ENCODE data around the gene NDUFB10. TPM values are rescaled to one million over a fixed set of nuclear protein-coding genes. Genes with fewer than 3 reads are reported as not detected.

Gene NDUFB10
- total and polyA plus RNA-seq, 10 of the 15 experiments (the other 5 are each of a cell fraction or from before 2014, with no cell fraction given), result 52.2 to 319 (median 130) TPM

- TF ChIP-seq POU2F2 (IDR thresholded peaks at IDR 0.05; ENCODE audit: borderline replicate concordance, low read depth, low read length) (no peak), HDGF (IDR thresholded peaks at IDR 0.05) (no peak), BCL11A (IDR thresholded peaks at IDR 0.05; ENCODE audit: low read depth, low read length) (no peak), E2F4 (IDR thresholded peaks at IDR 0.05; ENCODE audit: low read depth, low read length) (no peak), BMI1 (IDR thresholded peaks at IDR 0.05; ENCODE audit: borderline replicate concordance) (no peak)
These were observed 9.8 kb upstream of the NDUFB10 start (continued) for GRCh38 chr16:1949507-1949906.

GRCh38 chr16:1950047-1950446 lies 9.3 kb upstream of the NDUFB10 start:
- no peaks in the 10 kb centered on the region for H3K4me1 ChIP-seq (ENCODE audit: control insufficient read depth, insufficient read depth, low read length)
- in situ Hi-C loops (cut with MboI), result no loop called here
- no peak overlapping the region for H3K9ac ChIP-seq (ENCODE audit: control insufficient read depth, insufficient read depth, low read length)
- RAD21 ChIA-PET (ENCODE audit: unreplicated experiment), result no interaction called here
- no TSS peak for BruUV-seq (replicated peaks)
- no peaks in the 10 kb centered on the region for H3K79me2 ChIP-seq (ENCODE audit: control insufficient read depth, insufficient read depth, low read length)
- H2AFZ ChIP-seq (ENCODE audit: control insufficient read depth, low read depth, low read length), result no peak overlapping the region
- 12% methylated on average over 7 of the region's 7 CpGs for WGBS (ENCODE audit: insufficient coverage, insufficient replicate concordance, low lambda C conversion rate, missing lambda C conversion rate)
- H3K9me3 ChIP-seq (replicated peaks; ENCODE audit: control insufficient read depth, insufficient read depth, low read length), result no peaks in the 10 kb centered on the region
- no peak overlapping the region for H3K4me3 ChIP-seq
- intact Hi-C loops (cut with micrococcal nuclease; ENCODE audit: unreplicated experiment), result no loop called here
- CTCF ChIA-PET, result no interaction called here
- SMC1A ChIA-PET (ENCODE audit: uncharacterized antibody, unreplicated experiment), result interaction anchor here (0.7 kb wide), 1 partner anchor 22 kb away, joined by 3 read pairs; the partner anchor contains the start of gene TBL3
- H3K27ac ChIP-seq (ENCODE audit: control insufficient read depth, insufficient read depth), result no peak overlapping the region
- H3K4me2 ChIP-seq (ENCODE audit: control insufficient read depth, insufficient read depth), result no peak overlapping the region
- no peak for ATAC-seq
- DNase-seq (ENCODE audit: low read depth, low spot score), result no peak
- no peaks in the 10 kb centered on the region for H4K20me1 ChIP-seq (ENCODE audit: control insufficient read depth, insufficient read depth)
- POLR2A ChIA-PET, result interaction anchor here (1.0 kb wide), 1 partner anchor 15 kb away, joined by 3 read pairs; the partner anchor contains the start of gene RPS2
- TF ChIP-seq SMC3 (IDR thresholded peaks at IDR 0.05; ENCODE audit: borderline replicate concordance, low read length) (no peak), EGR1 (IDR thresholded peaks at IDR 0.05; ENCODE audit: borderline replicate concordance in 1 of 2, low read depth in 2 of 2, low read length in 2 of 2) (no peak), ZNF687 (IDR thresholded peaks at IDR 0.05) (no peak), EED (IDR thresholded peaks at IDR 0.05; ENCODE audit: low read depth) (no peak), NFXL1 (IDR thresholded peaks at IDR 0.05; ENCODE audit: borderline replicate concordance) (no peak), PBX3 (IDR thresholded peaks at IDR 0.05; ENCODE audit: insufficient replicate concordance, low read depth, low read length) (no peak), KLF5 (IDR thresholded peaks at IDR 0.05; ENCODE audit: partially characterized antibody) (no peak), CEBPZ (IDR thresholded peaks at IDR 0.05; ENCODE audit: low read depth, low read length) (no peak)
- FAIRE-seq, result no peak
- H3K27me3 ChIP-seq (replicated peaks in 1 of 2; ENCODE audit: control insufficient read depth in 2 of 2, insufficient read depth in 2 of 2, low read length in 1 of 2), result no peaks in the 10 kb centered on the region; a peak in 1 of 4 replicates
- no peaks in the 10 kb centered on the region for H3K36me3 ChIP-seq (ENCODE audit: control insufficient read depth in 2 of 2, insufficient read depth in 2 of 2, low read length in 1 of 2)

Data from GM12878 (cell line).